K562 (cell line): ENCODE data around the gene COQ10B. TPM values are rescaled to one million over a fixed set of nuclear protein-coding genes. Genes with fewer than 3 reads are reported as not detected.

Experiments used
- FOXM1 ChIP-seq, 2 experiments: fragments of 450-650 bp in 1 of 2; sonication (generic) in 1 of 2; formaldehyde crosslinking in 1 of 2; IDR thresholded peaks; 2 replicates each; pipeline versions ENCODE4 v1.6.1 to v1.9.0; 2017 to 2022; ENCODE audit warnings: low read depth in 2 of 2, mild to moderate bottlenecking in 2 of 2, missing genetic modification reagents in 1 of 2, moderate library complexity in 1 of 2
- HEY1 ChIP-seq: fragments of 250-450 bp; sonication (Bioruptor Pico); IDR thresholded peaks from 2 replicates; pipeline ENCODE4 v1.5.0; 2020; ENCODE audit warnings: mild to moderate bottlenecking, moderate library complexity, borderline replicate concordance
- KAT7 ChIP-seq: sonication (generic); formaldehyde crosslinking; IDR thresholded peaks from 2 replicates; pipeline ENCODE4 v1.8.0; 2022; ENCODE audit warnings: missing genetic modification reagents, mild to moderate bottlenecking, borderline replicate concordance
- KDM1A ChIP-seq, 2 experiments: fragments of 450-650 bp; IDR thresholded peaks; 2 replicates each; pipeline ENCODE4 v1.6.1; 2016; ENCODE audit warnings: mild to moderate bottlenecking in 2 of 2
- MIER1 ChIP-seq: fragments of 450-650 bp; IDR thresholded peaks from 2 replicates; pipeline ENCODE4 v1.6.1; 2016; ENCODE audit warnings: antibody characterized with exemption, mild to moderate bottlenecking, low read depth
- NR2C2 ChIP-seq, 2 experiments: fragments of 200-800 bp in 1 of 2; sonication (Bioruptor generic) in 1 of 2; sonication (generic) in 1 of 2; formaldehyde crosslinking in 1 of 2; IDR thresholded peaks; 2 replicates each; pipeline versions ENCODE4 v1.6.1 to v1.8.0; 2016 to 2022; ENCODE audit warnings: mild to moderate bottlenecking in 1 of 2, missing compliant biosample characterization in 1 of 2, missing genetic modification characterization in 1 of 2, missing genetic modification reagents in 1 of 2
- POLR3A ChIP-seq: IDR thresholded peaks from 2 replicates; pipeline ENCODE4 v1.6.1; 2011; ENCODE audit warnings: borderline replicate concordance, mild to moderate bottlenecking, moderate library complexity; ENCODE audit not compliant: insufficient read length, insufficient read depth; ENCODE audit errors: extremely low read depth
- SMARCA5 ChIP-seq: fragments of 450-650 bp; IDR thresholded peaks from 2 replicates; pipeline ENCODE4 v1.6.1; 2016
- TAF1 ChIP-seq: IDR thresholded peaks from 2 replicates; pipeline ENCODE4 v1.6.1; 2011; ENCODE audit warnings: mild to moderate bottlenecking, low read length, moderate library complexity; ENCODE audit not compliant: insufficient read depth, control insufficient read depth, severe bottlenecking; ENCODE audit errors: extremely low read depth
- ZKSCAN1 ChIP-seq: fragments of 150-350 bp; IDR thresholded peaks from 2 replicates; pipeline ENCODE4 v1.6.1; 2016; ENCODE audit warnings: low read depth, low read length
- ZNF232 ChIP-seq: sonication (generic); formaldehyde crosslinking; IDR thresholded peaks from 2 replicates; pipeline ENCODE4 v1.8.0; 2022; ENCODE audit warnings: mild to moderate bottlenecking, missing genetic modification reagents
- ZNF764 ChIP-seq: fragments of 250-450 bp; sonication (Bioruptor Pico); IDR thresholded peaks from 2 replicates; pipeline ENCODE4 v1.4.0; 2020; ENCODE audit warnings: low read depth, mild to moderate bottlenecking, moderate library complexity
- polyA plus RNA-seq, 8 experiments: library from polyadenylated mRNA; depleted of rRNA in 4 of 8; stranded (reverse) in 5 of 8; unstranded in 3 of 8; fragments of >200 nt; fragmentation: Nextera tagmentation in 2 of 8; fragmentation: Illumina TruSeq in 1 of 8; extraction: Ambion mirVana in 2 of 8; extraction: Trizol in 1 of 8; gene quantifications; 2 replicates each; pipeline versions ENCODE4 v1.2.1 to v1.2.3, GENCODE V29; 2011 to 2014; ENCODE audit warnings: inconsistent platforms in 1 of 8, missing spikeins in 1 of 8
- total RNA-seq, 7 experiments: library from RNA; depleted of rRNA in 6 of 7; stranded (reverse); fragments of >200 nt in 6 of 7; fragmentation: Illumina TruSeq in 2 of 7; extraction: Trizol in 2 of 7; gene quantifications; 2 replicates each; pipeline versions ENCODE4 v1.2.1 to v1.2.3, GENCODE V29; 2011 to 2021; ENCODE audit warnings: low replicate concordance in 1 of 7
- TF ChIP-seq, protein P1 (sequence below), 3 experiments: IDR thresholded peaks in 2 of 3; conservative IDR thresholded peaks in 1 of 3; 2 replicates each; pipeline ENCODE4 v1.5.1; 2011 to 2012; ENCODE audit warnings: low read length in 3 of 3, mild to moderate bottlenecking in 3 of 3, control low read depth in 2 of 3, improper control_type of control experiment in 1 of 3, inconsistent platforms in 1 of 3, low read depth in 1 of 3, mixed read lengths in 1 of 3, moderate library complexity in 1 of 3; ENCODE audit not compliant: insufficient read depth in 2 of 3
- TF ChIP-seq, protein P2 (sequence below): sonication (generic); formaldehyde crosslinking; IDR thresholded peaks from 2 replicates; pipeline ENCODE4 v1.8.1; 2023; ENCODE audit warnings: mild to moderate bottlenecking, missing genetic modification reagents
- TF ChIP-seq, protein P3 (sequence below): conservative IDR thresholded peaks from 2 replicates; pipeline ENCODE4 v1.6.1; 2011; ENCODE audit warnings: low read depth, mild to moderate bottlenecking, low read length; ENCODE audit not compliant: control insufficient read depth
- TF ChIP-seq, protein P4 (sequence below): sonication (generic); formaldehyde crosslinking; IDR thresholded peaks from 2 replicates; pipeline ENCODE4 v1.8.0; 2022; ENCODE audit warnings: missing genetic modification reagents, mild to moderate bottlenecking, borderline replicate concordance

The COQ10B gene
- total and polyA plus RNA-seq, 9 of the 15 experiments (the other 6 are each of a cell fraction or from before 2014, with no cell fraction given), result 3.1 to 13.1 (median 7.7) TPM

DNA sequence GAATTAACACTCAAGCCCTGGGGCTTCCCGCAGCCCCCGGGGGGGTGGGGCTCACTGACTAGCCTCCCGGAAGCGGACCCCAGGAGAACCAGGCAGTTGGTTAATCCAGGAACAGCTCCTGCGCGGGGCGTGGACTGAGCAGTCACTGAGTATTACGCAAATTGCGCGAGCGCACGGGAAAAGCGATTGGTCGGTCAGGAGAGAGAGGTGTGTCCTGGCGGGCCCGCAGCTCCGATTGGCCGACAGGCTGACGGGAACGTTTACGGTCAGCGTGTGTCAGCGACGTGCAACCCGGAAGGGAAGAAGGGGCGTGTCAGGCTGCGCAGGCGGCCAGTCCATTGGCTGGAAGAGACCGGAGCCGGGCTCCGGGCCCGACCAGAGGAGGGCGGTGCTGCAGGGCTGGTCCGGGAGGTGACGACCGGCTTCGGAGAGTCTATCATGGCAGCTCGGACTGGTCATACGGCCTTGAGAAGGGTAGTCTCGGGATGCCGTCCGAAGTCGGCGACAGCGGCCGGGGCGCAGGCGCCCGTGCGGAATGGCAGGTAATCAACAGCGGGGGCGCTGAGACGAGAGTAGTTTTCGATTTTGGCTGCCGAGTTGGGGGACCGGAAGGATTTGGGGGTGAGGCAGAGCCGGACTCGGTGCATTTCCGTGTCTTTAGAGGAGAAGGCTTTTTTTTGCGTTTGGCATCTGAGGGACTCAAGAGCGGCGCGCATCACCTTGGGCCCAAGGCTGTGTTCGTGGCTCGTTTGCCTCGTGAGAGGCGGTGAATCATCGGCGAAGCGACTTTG is at the start of gene COQ10B (continued):
- TF ChIP-seq, protein P1, sequence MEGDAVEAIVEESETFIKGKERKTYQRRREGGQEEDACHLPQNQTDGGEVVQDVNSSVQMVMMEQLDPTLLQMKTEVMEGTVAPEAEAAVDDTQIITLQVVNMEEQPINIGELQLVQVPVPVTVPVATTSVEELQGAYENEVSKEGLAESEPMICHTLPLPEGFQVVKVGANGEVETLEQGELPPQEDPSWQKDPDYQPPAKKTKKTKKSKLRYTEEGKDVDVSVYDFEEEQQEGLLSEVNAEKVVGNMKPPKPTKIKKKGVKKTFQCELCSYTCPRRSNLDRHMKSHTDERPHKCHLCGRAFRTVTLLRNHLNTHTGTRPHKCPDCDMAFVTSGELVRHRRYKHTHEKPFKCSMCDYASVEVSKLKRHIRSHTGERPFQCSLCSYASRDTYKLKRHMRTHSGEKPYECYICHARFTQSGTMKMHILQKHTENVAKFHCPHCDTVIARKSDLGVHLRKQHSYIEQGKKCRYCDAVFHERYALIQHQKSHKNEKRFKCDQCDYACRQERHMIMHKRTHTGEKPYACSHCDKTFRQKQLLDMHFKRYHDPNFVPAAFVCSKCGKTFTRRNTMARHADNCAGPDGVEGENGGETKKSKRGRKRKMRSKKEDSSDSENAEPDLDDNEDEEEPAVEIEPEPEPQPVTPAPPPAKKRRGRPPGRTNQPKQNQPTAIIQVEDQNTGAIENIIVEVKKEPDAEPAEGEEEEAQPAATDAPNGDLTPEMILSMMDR (IDR thresholded peaks at IDR 0.05 in 2 of 3, conservative IDR thresholded peaks at IDR 0.05 in 1 of 3; ENCODE audit: insufficient read depth in 2 of 3, low read depth in 1 of 3, low read length in 3 of 3), result peak; percentile 15 to 46 (median 22); a peak in 2 of 6 replicates
- 0 out of 2 replicates have a peak, but pooled peaks have one; percentile 20 for TF ChIP-seq MIER1
- TF ChIP-seq, protein P2, sequence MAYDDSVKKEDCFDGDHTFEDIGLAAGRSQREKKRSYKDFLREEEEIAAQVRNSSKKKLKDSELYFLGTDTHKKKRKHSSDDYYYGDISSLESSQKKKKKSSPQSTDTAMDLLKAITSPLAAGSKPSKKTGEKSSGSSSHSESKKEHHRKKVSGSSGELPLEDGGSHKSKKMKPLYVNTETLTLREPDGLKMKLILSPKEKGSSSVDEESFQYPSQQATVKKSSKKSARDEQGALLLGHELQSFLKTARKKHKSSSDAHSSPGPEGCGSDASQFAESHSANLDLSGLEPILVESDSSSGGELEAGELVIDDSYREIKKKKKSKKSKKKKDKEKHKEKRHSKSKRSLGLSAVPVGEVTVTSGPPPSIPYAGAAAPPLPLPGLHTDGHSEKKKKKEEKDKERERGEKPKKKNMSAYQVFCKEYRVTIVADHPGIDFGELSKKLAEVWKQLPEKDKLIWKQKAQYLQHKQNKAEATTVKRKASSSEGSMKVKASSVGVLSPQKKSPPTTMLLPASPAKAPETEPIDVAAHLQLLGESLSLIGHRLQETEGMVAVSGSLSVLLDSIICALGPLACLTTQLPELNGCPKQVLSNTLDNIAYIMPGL (CRISPR knock-in tag), result no peak
- TF ChIP-seq SMARCA5, result no peak
- 0 out of 2 replicates have a peak, but pooled peaks have one; percentile 4 for TF ChIP-seq ZKSCAN1
- no peak for TF ChIP-seq POLR3A
- TF ChIP-seq ZNF764 (CRISPR knock-in tag), result no peak
- TF ChIP-seq KAT7 (CRISPR knock-in tag), result no peak
- TF ChIP-seq, protein P3, sequence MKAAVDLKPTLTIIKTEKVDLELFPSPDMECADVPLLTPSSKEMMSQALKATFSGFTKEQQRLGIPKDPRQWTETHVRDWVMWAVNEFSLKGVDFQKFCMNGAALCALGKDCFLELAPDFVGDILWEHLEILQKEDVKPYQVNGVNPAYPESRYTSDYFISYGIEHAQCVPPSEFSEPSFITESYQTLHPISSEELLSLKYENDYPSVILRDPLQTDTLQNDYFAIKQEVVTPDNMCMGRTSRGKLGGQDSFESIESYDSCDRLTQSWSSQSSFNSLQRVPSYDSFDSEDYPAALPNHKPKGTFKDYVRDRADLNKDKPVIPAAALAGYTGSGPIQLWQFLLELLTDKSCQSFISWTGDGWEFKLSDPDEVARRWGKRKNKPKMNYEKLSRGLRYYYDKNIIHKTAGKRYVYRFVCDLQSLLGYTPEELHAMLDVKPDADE, result peak; percentile 52
- no peak for TF ChIP-seq KDM1A (IDR thresholded peaks at IDR 0.05)
- TF ChIP-seq HEY1, result no peak
- TF ChIP-seq ZNF232, result no peak
- TF ChIP-seq, protein P4, sequence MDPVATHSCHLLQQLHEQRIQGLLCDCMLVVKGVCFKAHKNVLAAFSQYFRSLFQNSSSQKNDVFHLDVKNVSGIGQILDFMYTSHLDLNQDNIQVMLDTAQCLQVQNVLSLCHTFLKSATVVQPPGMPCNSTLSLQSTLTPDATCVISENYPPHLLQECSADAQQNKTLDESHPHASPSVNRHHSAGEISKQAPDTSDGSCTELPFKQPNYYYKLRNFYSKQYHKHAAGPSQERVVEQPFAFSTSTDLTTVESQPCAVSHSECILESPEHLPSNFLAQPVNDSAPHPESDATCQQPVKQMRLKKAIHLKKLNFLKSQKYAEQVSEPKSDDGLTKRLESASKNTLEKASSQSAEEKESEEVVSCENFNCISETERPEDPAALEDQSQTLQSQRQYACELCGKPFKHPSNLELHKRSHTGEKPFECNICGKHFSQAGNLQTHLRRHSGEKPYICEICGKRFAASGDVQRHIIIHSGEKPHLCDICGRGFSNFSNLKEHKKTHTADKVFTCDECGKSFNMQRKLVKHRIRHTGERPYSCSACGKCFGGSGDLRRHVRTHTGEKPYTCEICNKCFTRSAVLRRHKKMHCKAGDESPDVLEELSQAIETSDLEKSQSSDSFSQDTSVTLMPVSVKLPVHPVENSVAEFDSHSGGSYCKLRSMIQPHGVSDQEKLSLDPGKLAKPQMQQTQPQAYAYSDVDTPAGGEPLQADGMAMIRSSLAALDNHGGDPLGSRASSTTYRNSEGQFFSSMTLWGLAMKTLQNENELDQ, result peak; percentile 82; the same call in 1 of the 2 replicates
- TF ChIP-seq FOXM1 (IDR thresholded peaks at IDR 0.05; ENCODE audit: low read depth), result no peak
- TF ChIP-seq FOXM1 (CRISPR knock-in tag; IDR thresholded peaks at IDR 0.05; ENCODE audit: low read depth), result no peak
- TF ChIP-seq NR2C2 (CRISPR knock-in tag; IDR thresholded peaks at IDR 0.05), result no peak
- TF ChIP-seq NR2C2 (tag; IDR thresholded peaks at IDR 0.05), result peak; percentile 72; the same call in 1 of the 2 replicates
- TF ChIP-seq TAF1, result peak; percentile 67
